Muscle of back (tissue), 11 donors: Measurements from ENCODE around the gene LDB1. TPM values are rescaled to one million over a fixed set of nuclear protein-coding genes. Genes with fewer than 3 reads are reported as not detected.

Experiments
- DNase-seq, 3 donors: peaks; one replicate each; pipeline versions ENCODE4 v3.0.0 to v3.0.0-alpha.2; 2013
- polyA plus RNA-seq, 10 donors: library from polyadenylated mRNA; unstranded; fragments of 120-200 nt; gene quantifications; one replicate each; pipeline ENCODE4 v1.2.1, GENCODE V29; 2013; ENCODE audit not compliant: insufficient read length in 10 of 10

Gene LDB1
- polyA plus RNA-seq, 10 donors = 63.9 to 86.7 (median 69.8) TPM

DNA sequence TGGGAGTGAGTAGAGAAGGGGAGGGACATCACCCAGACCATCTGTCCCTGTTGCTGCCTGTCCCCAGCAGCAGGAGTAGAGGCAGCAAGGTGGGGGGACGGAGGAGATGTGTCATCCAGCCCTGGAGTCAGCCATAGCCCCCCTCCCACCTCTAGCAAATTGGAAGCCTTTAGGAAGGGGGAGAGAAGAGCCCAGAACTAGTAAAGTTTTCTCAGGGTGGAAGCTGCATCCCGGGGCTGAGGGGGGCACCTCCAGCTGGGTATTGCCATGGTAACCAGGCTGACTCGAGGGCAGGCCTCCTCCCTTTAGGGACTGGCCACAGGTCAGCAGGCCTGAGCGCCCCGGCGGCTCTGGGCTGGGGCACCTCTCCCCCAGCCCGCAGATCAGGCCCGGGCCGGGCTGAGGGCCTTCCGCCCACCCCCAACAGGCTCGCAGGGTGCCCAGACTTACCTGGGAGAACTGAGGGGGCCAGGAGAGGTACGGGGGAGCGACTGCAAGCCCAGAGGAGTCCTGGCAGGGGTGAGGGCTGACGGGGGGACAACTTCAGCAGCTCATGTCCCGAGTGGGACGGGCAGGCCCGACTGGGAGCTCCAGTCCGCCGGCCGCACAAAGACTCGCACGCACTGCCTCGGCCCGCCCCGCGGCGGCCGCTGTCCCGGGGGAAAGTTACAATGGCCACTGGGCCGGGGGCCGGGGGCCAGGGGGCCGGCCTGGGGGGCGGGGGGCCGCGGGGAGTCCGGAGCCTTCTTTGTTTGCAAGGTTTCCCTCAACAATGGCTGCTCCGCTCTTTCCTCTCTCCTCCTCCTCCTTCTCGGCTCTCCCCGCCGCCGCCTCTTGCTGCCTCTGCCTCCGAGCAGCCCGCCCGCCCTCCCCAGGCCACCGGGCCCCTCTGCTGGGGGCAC is 6.0 kb downstream of the LDB1 start:
- peak in 2 of 3 donors; percentile 30 to 65 for DNase-seq

DNA sequence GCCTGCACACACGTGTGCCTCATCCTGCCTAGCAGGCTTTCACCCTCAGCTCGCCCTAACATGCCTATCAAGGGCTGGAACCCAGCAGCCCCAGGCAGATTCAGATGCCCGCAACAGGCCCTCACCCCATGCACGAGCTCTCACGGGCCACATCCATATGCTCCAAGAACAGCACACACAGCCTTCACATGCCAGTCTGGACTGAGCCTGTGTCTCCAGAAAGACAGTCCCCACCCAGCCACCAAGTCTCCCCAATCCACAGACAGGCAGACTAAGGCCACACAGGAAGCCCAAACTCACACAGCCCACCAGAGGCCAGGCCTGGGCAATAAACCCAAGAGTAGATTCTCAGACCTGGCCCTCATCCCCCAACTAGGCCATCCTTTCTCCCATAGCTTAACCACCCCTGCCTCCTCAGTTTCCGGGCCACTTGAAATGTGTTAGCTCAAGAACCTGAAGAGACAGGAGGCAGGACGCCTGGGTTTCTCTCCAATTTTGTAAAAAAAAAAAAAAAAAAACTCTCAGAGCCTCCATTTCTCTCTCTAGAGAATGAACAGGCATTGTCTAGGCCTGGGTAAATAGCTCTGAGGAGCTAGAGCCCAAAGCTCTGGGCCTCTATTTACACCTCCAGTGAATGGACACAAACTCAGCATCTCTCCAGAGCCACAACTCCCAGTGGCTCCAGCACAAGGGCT is 6.8 kb downstream of the LDB1 start:
- DNase-seq = peak in 1 of 3 donors; percentile 25

DNA sequence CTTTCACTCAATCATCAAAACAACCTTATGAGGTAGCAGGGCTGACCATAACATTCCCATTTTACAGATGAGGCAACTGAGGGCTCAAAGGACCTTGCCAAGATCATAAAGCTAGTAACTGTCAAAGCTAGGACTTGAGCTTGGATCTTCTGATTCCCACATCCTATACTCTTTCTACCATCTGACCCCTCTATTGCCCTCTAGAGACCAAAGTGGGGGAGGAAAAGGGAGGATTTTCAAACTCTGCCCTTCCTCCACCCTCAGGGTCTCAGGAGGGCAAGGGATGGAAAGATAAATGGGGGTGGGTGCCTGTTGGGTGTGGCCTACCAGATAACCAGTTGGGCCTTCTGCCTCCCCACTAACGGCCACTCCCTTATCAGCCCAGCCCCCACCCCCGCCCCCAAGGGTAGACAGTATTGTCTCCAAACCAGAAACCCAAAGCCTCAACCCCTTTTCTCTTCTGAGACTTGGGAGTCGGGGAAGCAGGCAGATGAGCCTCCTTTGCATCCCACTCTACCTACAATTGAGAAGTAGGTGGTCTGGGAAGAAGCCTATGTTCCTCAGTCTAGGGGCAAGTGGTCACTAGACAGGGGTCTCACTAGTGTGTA is 7.9 kb downstream of the LDB1 start:
- DNase-seq = no peak

DNA sequence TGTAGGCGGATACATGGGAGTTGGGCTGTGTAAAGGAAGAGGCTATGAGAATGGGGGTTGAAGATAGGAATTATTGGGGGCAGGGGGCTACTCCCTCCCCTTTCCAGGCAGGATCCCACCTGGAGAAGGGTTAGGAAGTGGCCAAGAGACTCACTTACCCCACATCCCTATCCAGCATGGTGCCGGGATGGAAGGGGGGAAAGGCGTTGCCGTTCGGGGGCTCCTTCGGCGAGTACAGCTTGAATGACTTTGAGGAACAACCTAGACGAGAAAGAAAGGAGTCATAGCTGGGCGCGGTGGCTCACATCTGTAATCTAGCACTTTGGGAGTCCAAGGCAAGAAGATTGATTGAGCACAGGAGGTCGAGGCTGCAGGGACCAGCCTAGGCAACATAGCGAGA is 8.9 kb downstream of the LDB1 start:
- no peak for DNase-seq

DNA sequence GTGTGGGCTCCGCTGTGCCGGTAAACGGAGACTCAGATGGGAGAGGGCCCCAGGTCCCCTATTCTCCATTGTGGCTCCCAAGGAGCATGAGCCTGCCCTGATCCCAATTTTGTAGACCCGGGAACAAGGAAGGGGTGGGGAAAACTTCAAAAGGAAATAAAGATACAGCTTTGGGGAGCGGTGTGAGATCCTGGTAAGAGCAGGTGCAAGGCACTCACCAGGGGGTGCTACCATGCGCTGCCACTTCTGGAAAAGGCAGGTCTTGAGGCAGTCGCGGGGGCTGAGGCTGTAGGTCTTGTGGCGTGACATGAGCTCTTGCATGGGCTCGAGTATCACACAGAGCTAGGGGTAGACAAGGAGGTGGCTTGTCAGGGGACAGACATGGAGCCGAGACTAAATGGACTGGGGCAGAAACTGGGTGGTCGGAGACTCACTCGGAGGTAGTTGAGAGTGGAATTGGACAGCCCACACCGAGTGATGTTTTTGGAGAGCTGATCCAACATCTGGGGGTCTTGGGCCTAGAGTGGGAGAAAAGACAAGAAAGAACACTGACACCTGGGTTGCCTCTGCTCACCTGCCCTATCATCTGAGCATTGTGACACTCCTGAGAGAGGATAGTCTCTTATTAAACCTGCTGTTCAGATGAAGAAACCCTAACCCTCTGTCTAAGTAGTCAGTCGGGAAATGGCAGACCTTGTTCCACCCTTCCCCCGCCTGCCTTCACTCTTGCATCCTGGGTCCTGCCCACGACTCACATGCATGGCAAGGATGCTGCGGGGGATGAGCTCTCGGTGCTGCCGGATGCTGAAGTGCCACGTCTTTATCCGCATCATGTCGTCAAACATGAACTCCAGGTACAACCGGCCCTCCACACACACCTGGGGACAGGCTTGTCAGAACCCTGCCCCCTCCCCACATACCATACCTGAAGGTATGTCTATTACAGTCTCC is 10.7 kb downstream of the LDB1 start:
- no peak for DNase-seq

DNA sequence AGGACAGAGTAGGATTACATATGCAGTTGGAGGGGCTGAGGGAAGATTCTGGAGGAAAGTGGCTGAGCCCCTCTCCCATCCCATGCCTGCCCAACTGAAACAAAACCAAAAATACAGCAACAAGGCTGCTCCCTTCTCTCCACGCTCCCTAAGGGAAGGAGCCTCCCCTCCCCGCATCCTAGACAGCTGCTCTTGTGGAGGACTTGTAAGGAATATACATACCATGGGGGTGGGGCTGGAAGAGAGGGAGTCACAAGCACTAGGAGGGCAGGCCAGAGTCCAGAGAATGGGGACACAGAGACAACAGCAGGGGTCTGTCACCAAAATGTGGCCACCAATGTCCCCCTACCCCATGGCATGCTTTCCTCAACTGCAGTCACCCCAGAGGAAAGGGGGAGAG is 13.2 kb downstream of the LDB1 start:
- no peak for DNase-seq

DNA sequence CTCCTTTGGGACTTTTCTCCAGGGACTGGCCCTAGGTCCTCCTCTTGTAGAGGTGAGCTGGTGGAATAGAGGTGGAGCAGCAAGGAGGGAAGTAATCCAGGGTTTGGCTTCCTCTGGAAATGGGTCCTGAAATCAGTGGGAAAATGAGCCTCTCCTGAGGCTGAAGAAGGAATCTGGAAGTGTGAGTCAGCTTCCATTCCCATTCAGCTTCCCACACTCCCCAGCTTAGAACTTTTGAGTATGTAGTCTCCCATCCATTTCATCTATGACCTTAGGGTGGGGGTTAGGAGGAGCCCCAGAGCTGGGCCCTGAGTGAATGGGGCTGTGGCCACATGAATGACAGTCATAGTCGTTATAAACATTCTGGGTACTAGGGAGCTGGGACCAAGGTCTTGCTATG is 17.7 kb downstream of the LDB1 start:
- no peak for DNase-seq

DNA sequence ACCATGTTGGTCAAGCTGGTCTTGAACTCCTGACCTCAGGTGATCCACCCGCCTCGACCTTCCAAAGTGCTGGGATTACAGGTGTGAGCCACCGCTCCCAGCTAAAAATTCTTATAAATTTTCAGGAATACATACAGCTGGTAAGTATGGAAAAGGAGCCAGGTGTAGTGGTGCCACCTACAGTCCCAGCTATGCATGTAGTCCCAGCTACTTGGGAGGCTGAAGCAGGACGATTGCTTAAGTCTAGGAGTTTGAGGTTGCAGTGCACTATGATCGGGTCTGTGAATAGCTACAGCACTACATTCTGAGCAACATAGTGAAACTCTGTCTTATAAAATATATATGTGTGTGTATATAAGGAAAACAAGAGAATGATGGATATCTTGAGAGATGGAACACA is 19.0 kb downstream of the LDB1 start:
- no peak for DNase-seq

DNA sequence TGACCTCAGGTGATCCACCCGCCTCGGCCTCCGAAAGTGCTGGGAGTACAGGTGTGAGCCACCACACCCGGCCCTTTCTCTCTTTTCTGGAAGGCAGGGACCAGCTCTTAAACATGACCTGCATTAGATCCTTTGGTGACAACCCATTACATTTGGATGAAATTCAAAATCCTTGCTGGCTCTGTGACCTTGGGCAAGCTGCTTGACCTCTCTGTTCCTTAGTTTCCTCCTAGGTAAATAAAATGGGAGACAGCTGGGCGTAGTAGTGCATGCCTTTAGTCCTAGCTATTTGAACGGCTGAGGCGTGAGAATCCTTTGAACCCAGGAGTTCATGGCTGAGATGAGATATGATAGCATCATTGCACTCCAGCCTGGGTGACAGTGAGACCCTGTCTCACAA is 23.7 kb downstream of the LDB1 start:
- DNase-seq = no peak

DNA sequence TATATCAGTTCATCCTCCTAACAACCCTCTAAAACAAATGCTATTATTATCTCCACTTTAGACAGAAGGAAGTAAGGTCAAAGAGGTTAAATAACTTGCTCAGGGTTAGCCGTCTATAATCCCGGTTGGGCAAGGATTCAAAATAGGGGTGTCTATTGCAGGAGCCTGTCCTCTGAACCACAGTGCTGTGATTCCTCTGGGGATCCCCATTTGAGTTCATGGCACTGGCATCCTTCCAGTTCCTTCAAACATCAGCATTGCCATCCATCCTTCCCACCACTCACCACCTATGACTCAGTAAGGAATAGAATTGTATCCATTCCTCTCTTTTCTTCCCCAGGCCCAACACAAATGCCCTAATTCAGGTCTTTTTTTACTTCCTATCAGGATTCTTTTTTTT is 29.4 kb downstream of the LDB1 start:
- no peak for DNase-seq

DNA sequence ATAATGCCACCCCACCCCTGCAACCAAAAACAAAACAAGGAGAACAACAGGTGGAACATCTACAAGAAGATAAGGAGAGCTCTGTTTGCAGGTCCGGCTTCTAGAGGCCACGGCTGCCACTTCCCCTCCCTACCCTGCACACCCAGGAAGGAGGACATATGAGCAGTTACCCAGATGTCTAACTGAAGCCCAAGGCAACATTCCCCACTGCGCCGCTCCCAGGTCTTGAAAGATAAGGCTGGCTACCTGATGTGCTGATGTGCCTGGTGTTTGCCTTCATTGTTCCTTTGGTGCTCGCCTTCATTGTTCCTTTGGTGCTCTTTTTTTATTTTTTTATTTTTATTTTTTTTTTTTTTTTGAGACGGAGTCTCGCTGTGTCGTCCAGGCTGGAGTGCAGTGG is 34.0 kb downstream of the LDB1 start:
- DNase-seq = no peak

DNA sequence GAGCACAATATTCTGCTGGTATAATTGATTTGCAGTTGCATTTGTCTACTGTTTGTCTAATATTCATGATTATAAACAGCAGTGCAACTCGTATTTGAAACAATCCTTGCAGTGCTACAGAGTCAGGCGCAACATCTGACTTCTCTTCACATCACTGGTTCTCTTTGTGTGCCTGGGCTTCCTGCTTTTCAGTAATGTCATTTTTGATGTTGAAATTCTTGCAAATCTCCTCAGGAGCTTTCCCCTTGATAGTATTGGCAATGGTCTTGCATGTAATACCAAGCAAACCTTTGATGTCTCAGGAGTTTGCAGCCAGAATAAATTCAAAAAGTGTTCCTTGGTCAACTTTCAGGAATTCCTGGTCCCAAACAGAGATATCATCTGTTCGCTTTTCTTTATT is 34.8 kb downstream of the LDB1 start:
- DNase-seq = no peak

DNA sequence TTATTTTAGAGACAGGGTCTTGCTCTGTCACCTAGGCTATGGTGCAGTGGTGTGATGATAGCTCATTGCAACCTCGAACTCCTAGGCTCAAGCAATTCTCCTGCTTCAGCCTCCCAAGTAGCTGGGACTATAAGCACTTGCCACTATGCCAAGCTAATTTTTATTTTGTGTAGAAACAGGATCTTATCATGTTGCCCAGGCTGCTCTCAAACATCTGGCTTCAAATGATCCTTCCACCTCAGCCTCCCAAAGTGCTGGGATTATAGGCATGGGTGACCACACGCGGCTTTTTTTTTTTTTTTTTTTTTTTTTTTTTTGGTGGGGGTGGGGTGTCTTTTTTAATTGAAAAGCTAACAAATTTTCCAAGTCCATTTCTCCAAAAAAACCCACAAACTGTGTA is 36.6 kb downstream of the LDB1 start:
- DNase-seq = no peak

DNA sequence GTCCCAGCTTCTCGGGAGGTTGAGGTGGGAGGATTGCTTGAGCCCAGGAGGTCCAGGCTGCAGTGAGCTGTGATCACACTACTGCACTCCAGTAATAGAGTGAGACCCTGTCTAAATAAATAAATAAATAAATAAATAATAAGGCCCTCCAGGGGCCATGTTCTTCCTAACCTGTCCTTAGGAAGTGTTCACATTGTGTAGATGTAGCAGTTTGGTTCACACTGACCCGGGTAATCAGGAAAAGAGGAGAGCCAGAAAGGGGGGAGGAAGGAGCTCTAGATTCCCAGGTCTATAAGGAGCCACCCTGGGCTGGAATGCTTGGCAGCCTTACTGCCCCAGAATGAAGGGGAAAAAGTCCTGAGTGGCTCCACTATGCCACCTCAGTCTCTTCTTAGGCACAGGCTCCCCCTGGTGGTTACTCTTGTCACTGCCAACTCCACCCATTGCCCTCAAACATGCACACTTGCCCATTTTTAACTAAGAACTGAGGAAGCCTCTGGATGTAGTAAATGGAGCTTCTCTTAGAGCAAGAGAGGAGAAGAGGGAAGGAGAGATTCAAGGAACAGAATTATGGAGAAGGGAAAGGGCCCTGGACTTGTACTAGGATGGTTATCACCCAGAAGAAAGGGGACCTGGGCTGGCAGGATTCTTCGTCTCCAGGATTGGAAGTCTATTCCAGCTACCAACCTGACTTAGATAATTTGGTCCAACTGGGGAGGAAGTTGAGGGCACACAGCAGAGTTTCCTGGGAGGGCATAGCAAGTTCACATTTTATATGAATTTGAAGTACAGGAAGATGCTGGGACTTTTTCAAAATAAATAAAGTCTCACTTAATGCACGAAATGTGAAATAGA is 47.3 kb downstream of the LDB1 start:
- DNase-seq = peak; percentile 59 to 78 (median 73)

DNA sequence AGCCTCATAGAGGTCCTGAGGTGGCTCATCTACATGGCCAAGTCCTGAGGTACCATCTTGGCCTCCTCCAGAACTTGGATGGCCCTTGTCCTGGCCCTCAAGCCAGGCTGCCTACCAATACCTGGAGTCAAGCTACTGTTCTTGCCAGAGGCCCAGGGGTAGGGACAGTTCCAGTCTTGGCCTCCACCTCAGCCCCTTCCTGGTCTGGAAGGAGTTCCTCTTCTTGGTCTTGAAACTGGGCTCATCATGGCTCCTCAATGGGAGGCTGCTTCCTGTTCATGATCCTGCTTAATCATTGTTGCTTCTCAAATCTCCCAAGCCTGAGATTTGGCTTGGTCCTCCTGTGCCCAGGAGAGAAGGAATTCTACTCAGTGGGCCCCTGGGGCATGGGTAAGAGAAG is 51.1 kb downstream of the LDB1 start:
- DNase-seq = no peak

DNA sequence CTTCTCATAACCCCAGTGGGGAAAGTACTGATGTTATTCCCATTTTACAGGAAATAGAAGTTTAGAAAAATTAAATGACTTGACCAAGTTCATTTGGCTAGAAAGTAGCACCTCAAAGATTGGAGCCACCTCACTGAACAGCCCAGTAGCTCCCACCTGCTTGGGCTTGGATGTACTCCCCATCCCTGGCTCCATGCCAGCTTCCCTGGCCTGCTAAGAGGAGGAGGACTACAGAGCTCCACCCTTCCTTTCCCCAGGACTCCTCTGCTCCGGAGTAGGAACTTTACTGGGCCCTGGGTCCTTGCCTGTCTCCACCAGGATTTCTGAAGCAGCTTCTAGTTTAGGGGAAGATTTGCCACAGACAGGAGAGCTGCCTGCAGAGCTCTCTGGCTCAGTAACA is 52.0 kb downstream of the LDB1 start:
- DNase-seq = peak in 1 of 3 donors; percentile 15

DNA sequence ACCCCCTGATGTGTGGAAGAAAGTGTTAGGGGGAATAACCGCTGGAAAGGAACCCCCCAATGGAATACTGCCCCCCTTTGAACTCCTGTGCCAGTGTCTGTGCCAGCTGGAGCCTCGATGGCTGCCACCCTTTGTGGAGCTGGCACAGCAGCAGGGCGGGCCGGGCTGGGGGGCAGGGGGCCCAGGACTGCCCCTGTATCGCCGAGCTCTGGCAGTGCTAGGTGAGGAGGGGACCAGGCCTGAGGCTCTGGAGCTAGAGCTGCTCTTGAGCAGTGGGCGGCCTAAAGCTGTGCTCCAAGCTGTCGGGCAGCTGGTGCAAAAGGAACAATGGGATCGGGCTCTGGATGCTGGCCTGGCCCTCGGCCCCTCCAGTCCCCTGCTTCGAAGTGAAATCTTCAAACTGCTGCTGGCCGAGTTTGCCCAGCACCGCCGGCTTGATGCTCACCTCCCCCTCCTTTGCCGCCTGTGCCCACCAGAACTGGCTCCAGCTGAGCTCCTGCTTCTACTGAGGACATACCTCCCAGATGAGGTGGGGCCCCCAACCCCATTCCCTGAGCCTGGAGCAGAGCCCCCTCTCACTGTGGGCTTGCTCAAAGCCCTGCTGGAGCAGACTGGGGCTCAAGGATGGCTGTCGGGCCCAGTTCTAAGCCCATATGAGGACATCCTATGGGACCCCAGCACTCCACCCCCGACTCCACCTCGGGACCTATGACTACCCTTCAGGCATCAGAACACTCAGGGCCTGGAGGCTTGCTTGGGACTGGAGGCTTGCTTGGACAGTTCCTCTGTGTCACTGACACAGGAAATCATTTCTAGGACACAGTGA is 52.9 kb downstream of the LDB1 start:
- DNase-seq = no peak

DNA sequence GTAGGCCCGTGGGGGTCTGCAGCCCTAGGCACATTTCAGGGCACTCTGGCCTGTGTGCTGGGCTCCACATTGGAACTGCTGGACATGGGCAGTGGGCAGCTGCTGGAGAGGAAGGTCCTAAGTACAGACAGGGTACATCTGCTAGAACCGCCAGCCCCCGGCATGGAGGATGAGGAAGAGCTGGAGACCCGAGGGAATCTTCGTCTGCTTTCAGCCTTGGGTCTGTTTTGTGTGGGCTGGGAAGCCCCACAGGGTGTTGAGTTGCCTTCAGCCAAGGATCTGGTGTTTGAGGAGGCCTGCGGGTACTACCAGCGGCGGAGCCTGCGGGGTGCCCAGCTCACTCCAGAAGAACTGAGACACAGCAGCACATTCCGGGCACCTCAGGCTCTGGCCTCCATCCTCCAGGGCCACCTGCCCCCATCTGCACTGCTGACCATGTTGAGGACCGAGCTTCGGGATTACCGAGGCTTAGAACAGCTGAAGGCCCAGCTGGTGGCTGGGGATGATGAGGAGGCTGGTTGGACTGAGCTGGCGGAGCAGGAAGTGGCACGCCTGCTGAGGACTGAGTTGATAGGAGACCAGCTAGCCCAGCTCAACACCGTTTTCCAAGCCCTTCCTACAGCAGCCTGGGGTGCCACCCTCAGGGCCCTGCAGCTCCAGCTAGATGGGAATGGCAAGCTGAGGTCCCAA is 53.6 kb downstream of the LDB1 start:
- peak in 1 of 3 donors; percentile 6 for DNase-seq
